ENCODE measurements around the gene ADM.

GRCh38 chr11:10317151-10317755 lies 12.4 kb downstream of the ADM start:
- TF ChIP-seq TAF1 (IDR thresholded peaks at IDR 0.05; ENCODE audit: borderline replicate concordance, low read depth, low read length), result no peak
- no peak for TF ChIP-seq POLR2AphosphoS5 (IDR thresholded peaks at IDR 0.05; ENCODE audit: low read depth, low read length)

Data from GM12892 (cell line).